Measurements from ENCODE around the gene DPYD. TPM values are rescaled to one million over a fixed set of nuclear protein-coding genes. Genes with fewer than 3 reads are reported as not detected.

DPYD gene
- total and polyA plus RNA-seq, 10 of the 15 experiments (the other 5 are each of a cell fraction or from before 2014, with no cell fraction given), result 5.7 to 23.8 (median 10.2) TPM

DNA sequence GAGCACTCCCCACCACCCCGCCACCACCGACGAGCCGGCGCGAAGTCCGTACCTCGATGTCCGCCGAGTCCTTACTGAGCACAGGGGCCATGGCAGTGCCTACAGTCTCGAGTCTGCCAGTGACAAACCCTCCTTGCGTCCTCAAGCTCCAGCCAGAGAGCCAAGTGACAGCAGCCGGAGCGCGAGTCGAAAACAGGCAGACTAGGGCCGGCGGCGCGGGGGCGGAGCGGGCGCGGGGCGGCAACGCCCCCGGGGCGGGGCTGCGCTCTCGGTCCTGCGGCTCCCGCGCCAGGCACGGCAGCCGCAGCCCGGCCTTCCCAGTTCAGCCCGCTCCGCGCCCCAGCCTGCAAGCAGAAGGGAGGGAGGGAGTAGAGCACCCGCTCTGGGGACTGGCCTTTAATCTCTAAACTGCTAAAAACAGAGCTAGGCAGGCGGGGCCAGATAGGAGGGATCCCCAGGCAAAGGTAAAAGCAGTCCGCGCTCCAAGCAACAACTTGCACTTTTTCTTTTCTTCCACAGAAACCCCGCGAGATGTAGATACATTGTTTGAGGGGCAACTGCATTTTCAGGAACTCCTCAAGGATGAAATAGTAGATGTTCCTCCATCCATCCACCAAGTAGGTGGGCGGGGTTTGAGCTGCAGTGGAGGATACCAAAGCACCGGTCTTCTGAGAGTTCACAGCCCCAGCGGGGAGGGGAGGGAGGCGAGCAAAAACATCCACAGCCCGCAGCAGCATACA lies at the start of gene DPYD (continued):
- TF ChIP-seq, protein P1, sequence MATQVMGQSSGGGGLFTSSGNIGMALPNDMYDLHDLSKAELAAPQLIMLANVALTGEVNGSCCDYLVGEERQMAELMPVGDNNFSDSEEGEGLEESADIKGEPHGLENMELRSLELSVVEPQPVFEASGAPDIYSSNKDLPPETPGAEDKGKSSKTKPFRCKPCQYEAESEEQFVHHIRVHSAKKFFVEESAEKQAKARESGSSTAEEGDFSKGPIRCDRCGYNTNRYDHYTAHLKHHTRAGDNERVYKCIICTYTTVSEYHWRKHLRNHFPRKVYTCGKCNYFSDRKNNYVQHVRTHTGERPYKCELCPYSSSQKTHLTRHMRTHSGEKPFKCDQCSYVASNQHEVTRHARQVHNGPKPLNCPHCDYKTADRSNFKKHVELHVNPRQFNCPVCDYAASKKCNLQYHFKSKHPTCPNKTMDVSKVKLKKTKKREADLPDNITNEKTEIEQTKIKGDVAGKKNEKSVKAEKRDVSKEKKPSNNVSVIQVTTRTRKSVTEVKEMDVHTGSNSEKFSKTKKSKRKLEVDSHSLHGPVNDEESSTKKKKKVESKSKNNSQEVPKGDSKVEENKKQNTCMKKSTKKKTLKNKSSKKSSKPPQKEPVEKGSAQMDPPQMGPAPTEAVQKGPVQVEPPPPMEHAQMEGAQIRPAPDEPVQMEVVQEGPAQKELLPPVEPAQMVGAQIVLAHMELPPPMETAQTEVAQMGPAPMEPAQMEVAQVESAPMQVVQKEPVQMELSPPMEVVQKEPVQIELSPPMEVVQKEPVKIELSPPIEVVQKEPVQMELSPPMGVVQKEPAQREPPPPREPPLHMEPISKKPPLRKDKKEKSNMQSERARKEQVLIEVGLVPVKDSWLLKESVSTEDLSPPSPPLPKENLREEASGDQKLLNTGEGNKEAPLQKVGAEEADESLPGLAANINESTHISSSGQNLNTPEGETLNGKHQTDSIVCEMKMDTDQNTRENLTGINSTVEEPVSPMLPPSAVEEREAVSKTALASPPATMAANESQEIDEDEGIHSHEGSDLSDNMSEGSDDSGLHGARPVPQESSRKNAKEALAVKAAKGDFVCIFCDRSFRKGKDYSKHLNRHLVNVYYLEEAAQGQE (IDR thresholded peaks at IDR 0.05; ENCODE audit: low read depth, low read length), result 0 out of 2 replicates have a peak, but pooled peaks have one; percentile 4
- TF ChIP-seq MYB (IDR thresholded peaks at IDR 0.05; ENCODE audit: borderline replicate concordance, low read depth, low read length), result no peak
- TF ChIP-seq NBN (IDR thresholded peaks at IDR 0.05), result peak; percentile 76; the same call in 1 of the 2 replicates
- TF ChIP-seq RELA (IDR thresholded peaks at IDR 0.05; ENCODE audit: borderline replicate concordance, partially characterized antibody), result no peak
- TF ChIP-seq IKZF1 (conservative IDR thresholded peaks at IDR 0.05), result peak; percentile 74
- TF ChIP-seq EGR1 (IDR thresholded peaks at IDR 0.05; ENCODE audit: borderline replicate concordance in 1 of 2, low read depth in 2 of 2, low read length in 2 of 2), result peak in 1 of 2 experiments; percentile 94; a peak in 2 of 3 replicates
- 0 out of 2 replicates have a peak, but pooled peaks have one; percentile 5 for TF ChIP-seq ZNF207 (IDR thresholded peaks at IDR 0.05; ENCODE audit: borderline replicate concordance)
- TF ChIP-seq TBL1XR1 (IDR thresholded peaks at IDR 0.05; ENCODE audit: low read depth, low read length), result 0 out of 2 replicates have a peak, but pooled peaks have one; percentile 6
- TF ChIP-seq TAF1 (IDR thresholded peaks at IDR 0.05; ENCODE audit: borderline replicate concordance, low read depth, low read length), result peak; percentile 88
- TF ChIP-seq SPI1 (IDR thresholded peaks at IDR 0.05; ENCODE audit: borderline replicate concordance, insufficient read depth, low read depth, low read length), result 0 out of 2 replicates have a peak, but pooled peaks have one; percentile 39
- no peak for TF ChIP-seq JUNB (IDR thresholded peaks at IDR 0.05)
- peak; percentile 8 for TF ChIP-seq MEF2B (IDR thresholded peaks at IDR 0.05; ENCODE audit: partially characterized antibody, poor library complexity, severe bottlenecking)
- 0 out of 2 replicates have a peak, but pooled peaks have one; percentile 10 for TF ChIP-seq RAD21 (IDR thresholded peaks at IDR 0.05; ENCODE audit: insufficient read depth, low read depth, low read length)
- TF ChIP-seq, protein P2, sequence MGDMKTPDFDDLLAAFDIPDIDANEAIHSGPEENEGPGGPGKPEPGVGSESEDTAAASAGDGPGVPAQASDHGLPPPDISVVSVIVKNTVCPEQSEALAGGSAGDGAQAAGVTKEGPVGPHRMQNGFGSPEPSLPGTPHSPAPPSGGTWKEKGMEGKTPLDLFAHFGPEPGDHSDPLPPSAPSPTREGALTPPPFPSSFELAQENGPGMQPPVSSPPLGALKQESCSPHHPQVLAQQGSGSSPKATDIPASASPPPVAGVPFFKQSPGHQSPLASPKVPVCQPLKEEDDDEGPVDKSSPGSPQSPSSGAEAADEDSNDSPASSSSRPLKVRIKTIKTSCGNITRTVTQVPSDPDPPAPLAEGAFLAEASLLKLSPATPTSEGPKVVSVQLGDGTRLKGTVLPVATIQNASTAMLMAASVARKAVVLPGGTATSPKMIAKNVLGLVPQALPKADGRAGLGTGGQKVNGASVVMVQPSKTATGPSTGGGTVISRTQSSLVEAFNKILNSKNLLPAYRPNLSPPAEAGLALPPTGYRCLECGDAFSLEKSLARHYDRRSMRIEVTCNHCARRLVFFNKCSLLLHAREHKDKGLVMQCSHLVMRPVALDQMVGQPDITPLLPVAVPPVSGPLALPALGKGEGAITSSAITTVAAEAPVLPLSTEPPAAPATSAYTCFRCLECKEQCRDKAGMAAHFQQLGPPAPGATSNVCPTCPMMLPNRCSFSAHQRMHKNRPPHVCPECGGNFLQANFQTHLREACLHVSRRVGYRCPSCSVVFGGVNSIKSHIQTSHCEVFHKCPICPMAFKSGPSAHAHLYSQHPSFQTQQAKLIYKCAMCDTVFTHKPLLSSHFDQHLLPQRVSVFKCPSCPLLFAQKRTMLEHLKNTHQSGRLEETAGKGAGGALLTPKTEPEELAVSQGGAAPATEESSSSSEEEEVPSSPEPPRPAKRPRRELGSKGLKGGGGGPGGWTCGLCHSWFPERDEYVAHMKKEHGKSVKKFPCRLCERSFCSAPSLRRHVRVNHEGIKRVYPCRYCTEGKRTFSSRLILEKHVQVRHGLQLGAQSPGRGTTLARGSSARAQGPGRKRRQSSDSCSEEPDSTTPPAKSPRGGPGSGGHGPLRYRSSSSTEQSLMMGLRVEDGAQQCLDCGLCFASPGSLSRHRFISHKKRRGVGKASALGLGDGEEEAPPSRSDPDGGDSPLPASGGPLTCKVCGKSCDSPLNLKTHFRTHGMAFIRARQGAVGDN (IDR thresholded peaks at IDR 0.05), result 0 out of 2 replicates have a peak, but pooled peaks have one; percentile 40
- peak; percentile 23; the same call in 1 of the 2 replicates for TF ChIP-seq BACH1 (IDR thresholded peaks at IDR 0.05; ENCODE audit: borderline replicate concordance)
- TF ChIP-seq TCF12 (IDR thresholded peaks at IDR 0.05; ENCODE audit: low read depth, low read length), result peak; percentile 35; the same call in 1 of the 2 replicates
- TF ChIP-seq POLR2A (IDR thresholded peaks at IDR 0.05; ENCODE audit: low read depth, low read length), result peak; percentile 96
- TF ChIP-seq, protein P3, sequence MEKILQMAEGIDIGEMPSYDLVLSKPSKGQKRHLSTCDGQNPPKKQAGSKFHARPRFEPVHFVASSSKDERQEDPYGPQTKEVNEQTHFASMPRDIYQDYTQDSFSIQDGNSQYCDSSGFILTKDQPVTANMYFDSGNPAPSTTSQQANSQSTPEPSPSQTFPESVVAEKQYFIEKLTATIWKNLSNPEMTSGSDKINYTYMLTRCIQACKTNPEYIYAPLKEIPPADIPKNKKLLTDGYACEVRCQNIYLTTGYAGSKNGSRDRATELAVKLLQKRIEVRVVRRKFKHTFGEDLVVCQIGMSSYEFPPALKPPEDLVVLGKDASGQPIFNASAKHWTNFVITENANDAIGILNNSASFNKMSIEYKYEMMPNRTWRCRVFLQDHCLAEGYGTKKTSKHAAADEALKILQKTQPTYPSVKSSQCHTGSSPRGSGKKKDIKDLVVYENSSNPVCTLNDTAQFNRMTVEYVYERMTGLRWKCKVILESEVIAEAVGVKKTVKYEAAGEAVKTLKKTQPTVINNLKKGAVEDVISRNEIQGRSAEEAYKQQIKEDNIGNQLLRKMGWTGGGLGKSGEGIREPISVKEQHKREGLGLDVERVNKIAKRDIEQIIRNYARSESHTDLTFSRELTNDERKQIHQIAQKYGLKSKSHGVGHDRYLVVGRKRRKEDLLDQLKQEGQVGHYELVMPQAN (conservative IDR thresholded peaks at IDR 0.05), result peak; percentile 59

Measured in GM12878 (cell line).